Measurements from ENCODE around the gene NETO1.
A peak's percentile ranks its signal among the peaks of the same experiment; 100 is the strongest.

The NETO1 gene

DNA sequence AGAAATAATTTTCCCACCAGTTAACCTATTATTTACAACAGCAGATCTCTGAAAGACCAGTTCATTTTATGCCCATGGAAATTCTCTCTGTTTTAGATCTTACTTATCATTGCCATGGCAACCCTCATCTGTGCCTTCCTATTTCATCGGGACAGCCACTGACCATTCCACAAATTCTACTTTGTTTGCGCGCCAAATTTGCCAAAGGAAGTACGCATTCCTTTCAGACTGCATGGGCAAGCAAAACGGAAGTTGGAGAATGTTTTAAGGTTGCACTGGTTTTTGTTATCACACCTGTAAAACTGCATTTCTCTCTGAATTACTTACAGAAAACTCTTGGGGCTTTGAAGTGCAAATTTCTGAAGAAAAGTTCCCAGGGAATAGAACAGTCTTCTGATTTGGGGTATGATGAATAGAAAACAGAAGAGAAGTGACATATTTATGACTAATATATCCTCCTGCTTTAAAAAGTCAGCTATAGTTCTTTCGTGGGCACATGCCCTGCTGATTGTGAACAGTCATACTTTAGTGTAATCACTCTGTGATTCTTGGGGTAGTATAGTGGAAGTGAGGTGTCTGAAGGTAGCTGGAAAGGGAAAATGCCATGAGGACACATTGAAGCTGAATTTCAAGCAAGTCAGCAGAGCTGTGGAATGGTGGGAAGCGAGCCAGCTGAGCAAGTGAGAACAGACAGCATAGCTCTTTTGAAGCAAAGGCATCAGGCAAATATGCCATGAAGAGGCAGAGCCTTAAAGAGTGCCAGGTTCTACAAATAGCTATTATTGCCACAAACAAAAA lies 20.9 kb downstream of the NETO1 start:
- no peak for DNase-seq

DNA sequence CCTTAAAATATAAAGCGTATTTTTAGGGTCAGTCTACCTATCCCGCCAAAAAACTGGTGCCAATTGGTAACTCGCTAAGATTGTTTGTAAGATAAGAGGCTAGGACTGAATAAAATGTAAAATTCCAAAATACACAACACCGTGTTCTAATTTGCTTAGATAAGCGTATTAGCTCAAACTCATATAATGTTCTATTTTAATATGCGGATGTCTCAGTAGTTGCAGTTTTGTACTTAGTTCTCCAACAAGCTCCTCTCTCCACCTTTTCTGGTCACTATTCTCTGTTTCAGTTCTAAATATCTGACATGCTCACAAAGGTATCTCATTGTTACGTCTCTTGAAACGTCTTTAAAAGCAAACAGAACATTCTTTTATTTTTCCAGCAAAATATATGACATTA lies 24.0 kb downstream of the NETO1 start:
- no peak for DNase-seq

DNA sequence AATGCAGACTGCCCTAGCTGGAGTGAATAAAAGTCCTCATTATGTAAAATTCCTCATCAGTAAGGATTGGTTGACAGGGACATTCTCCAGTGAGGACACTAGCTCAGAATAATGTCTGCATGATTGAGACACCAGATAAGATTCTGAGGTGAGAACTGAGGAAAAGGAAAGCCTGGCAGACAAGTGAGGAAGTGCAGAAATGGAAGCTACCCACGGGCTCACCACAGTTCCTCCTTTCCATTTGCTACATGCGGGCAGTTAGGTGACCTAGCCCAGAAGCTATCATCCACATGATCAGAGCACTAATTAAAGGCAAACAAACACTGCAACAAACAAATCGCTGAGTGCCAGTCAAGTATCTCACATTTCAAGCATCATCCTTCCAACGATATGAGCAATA lies 27.7 kb downstream of the NETO1 start:
- no peak for DNase-seq

- DNase-seq = no peak
Observed at GRCh38 chr18:72834731-72835130, 33.1 kb downstream of the NETO1 start.

GRCh38 chr18:72833471-72833870 lies 34.3 kb downstream of the NETO1 start:
- DNase-seq = no peak

DNA sequence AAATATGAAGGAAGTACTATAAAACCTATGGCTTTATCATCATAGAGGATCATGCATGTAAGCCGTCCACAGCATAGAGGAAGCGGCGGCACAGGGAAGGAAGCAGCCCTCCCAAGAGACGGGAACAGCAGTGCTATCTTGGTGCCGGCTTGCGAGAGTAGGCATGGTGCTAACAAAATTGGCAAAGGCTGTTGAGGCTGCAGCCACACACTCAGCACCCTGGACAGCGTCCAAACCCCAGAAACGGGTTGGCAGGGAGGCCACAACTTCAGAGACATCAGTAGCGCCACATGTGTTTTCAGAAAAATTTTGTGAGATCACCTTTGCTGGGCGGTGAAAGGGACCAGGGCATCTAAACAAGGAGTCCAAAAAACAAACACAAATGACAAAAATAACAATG lies 37.7 kb downstream of the NETO1 start:
- no peak for DNase-seq

DNA sequence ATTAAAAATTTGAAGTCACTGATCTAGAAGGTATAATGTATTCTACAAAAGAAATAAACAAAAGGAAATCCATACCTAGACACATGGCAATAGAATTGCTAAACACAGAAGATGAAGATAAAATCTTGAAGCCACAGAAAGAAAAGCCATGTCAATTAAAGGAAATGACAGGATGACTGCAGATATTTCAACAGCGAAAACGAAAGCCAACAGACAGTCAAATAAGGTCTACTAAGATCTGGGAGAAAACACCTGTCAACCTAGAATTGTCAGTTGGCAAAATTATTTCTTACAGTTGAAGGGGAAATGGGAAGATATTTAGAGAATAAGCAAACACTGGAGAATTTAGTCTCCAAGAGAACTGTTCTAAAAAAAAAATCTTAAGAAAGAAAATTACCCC lies 39.2 kb downstream of the NETO1 start:
- DNase-seq = no peak

DNA sequence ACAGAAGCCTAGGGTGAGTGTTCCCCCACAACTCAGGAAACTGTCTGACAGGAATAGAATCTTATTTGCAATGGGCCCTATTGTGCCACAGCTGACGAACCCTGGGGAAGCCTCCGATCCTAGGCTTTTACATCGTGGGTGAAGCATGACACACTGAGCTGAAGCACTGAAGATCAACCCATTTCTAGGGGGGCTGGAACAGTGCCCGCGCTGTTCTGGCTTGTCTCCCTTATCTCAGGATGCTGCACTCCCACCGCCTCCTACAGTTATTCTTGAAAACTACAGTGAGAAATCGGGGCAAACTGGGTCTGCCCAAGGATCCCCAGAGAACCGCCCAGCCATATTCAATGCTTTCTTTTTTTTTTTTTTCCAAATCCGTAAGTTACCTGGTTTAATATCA lies 41.1 kb downstream of the NETO1 start:
- DNase-seq = no peak

DNA sequence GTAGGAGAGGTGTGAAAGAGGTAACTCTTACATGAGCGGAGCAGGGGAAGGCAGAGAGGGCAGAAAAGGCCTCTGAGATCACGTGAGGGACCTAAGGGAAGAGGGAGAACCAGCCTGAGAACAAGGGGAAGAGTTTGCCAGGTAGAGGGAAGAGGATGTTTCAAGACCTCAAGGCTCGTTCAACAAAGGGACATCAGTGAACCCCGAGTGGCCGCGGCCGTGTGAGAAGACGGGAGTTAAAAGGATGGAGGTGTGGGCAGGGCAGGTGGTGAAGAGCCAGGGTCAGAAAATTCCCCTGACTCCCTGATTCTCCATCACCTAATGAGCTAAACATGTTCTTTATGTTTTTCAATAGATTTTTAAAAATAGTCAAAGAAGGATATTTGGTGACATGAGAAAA lies 44.4 kb downstream of the NETO1 start:
- DNase-seq = no peak

GRCh38 chr18:72822202-72822601 lies 45.6 kb downstream of the NETO1 start:
- DNase-seq = no peak

DNA sequence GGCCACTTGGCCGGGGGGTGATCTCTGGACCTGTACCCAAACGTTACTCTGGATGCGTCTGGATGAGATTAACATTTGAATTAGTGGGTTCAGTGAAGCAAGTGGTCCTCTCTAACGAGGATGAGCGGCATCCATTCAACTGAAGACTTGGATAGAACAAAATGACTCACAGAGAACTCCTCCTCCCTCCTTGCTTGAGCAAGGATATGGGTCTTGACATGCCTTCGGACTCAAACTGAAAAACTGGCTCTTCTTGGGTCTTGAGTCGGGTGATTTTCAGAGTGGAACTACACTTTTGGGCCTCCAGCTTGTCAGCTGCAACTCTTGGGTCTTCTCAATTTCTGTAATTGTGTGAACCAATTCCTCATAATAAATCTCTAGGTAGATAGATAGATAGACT lies 47.2 kb downstream of the NETO1 start:
- no peak for DNase-seq

- no peak for DNase-seq
Observed at GRCh38 chr18:72819050-72819449, 48.7 kb downstream of the NETO1 start.

GRCh38 chr18:72811047-72811446 lies 56.7 kb downstream of the NETO1 start:
- no peak for DNase-seq

GRCh38 chr18:72808680-72809079 lies 59.1 kb downstream of the NETO1 start:
- no peak for DNase-seq

- DNase-seq = no peak
Observed at GRCh38 chr18:72799106-72799505, 68.7 kb downstream of the NETO1 start.

DNA sequence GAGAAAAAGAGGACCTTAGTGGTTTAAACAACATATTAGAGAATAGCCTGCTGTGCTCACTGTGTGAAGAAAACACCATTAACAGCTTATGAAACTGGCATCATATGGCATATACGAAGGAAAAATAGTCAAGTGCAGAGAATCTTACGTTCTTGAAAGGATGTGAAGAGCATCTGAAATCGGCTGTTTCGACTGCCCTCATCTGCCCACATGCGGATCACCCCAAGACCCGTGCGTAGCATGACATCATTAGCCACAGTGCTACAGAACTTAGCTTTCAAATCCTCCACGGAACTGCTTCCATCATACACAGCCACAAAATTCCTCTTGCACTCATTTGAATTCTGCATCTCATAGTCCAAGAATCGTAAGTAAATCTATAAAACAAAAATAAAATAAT lies 84.3 kb downstream of the NETO1 start:
- no peak for DNase-seq

- DNase-seq = no peak
Observed at GRCh38 chr18:72774914-72775313, 92.9 kb downstream of the NETO1 start.

DNA sequence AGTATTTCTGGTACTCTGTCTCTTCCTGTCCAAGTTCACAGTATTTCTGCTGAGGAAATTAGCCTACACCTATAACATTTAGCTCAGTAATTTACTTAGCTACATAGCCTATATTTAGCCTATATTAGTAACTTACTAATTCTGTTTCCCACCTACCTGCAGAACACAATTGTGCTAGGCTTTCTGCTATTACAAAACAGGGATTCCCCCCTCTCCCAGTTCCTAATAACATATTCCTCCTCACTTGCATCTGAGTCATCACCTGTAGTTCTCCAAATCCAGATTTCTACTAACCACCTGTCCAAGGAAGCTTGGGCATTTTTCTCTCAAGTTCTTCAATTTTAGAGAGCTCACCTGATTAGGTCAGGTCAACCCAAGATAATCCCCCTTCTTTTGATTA lies 94.9 kb downstream of the NETO1 start:
- no peak for DNase-seq

- DNase-seq = no peak
Observed at GRCh38 chr18:72768681-72769229, 99.0 kb downstream of the NETO1 start.

GRCh38 chr18:72762515-72763122 lies 105.2 kb downstream of the NETO1 start:
- DNase-seq = peak; percentile 5

GRCh38 chr18:72752220-72752619 lies 115.6 kb downstream of the NETO1 start:
- no peak for DNase-seq

DNA sequence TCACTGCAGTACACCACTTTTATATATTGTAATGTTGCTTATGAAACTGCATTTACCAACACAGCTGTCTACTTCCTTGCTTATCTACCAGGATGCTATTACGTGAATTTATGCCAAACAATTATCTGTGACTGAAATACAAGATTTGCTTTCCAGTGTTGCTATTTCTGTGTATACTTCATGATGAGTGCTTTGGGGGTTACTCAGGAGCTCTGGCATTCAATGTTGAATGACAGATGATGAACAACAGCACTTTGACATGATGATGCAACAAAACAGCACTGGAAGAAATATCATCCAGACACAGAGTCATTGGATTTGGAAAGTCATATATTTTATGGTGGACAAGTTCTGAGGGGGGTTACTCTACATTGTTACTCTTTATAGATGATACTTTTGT lies 125.8 kb downstream of the NETO1 start:
- no peak for DNase-seq

- no peak for DNase-seq
Observed at GRCh38 chr18:72738136-72738535, 129.7 kb downstream of the NETO1 start.

DNA sequence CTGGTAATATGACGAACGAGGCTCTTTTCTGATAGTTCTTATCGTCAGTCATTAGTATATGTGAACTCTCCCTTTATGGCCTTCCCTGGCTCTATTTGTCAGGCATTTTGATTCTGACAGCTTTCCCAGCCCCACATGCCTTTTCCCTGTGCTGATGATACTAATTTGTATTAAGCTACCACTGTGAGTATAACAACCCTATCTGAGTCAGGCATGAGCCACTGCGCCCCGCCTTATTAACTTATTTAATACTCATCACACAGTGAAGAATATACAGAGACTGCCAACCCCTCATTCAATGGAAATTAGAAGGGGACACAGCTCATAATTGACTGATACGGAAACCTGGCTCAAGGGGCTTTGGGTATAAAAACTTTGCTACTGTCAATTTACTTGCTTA lies 140.0 kb downstream of the NETO1 start:
- no peak for DNase-seq
